Osteoblast (primary cell): ENCODE data around the gene EMSY. TPM values are rescaled to one million over a fixed set of nuclear protein-coding genes. Genes with fewer than 3 reads are reported as not detected.

Experiments used
- DNase-seq: peaks from one replicate; pipeline ENCODE4 v3.0.0; 2011; ENCODE audit warnings: low spot score, mixed read lengths; ENCODE audit not compliant: insufficient read length; ENCODE audit errors: missing footprints
- H2AFZ ChIP-seq: 2 replicates; pipeline ENCODE4 v1.6.0; 2011; ENCODE audit warnings: mild to moderate bottlenecking, low read length
- H3K27ac ChIP-seq: 2 replicates; pipeline ENCODE4 v1.5.1; 2011; ENCODE audit warnings: mild to moderate bottlenecking, low read depth, low read length, moderate library complexity
- H3K27me3 ChIP-seq: 2 replicates; pipeline ENCODE4 v1.6.0; 2012; ENCODE audit warnings: mild to moderate bottlenecking, control low read depth, inconsistent platforms, low read length, moderate library complexity; ENCODE audit not compliant: insufficient read depth
- H3K36me3 ChIP-seq: 2 replicates; pipeline ENCODE4 v1.5.1; 2011; ENCODE audit warnings: mild to moderate bottlenecking, low read length, control low read depth, moderate library complexity; ENCODE audit not compliant: insufficient read depth
- H3K4me1 ChIP-seq: 2 replicates; pipeline ENCODE4 v1.5.1; 2011; ENCODE audit warnings: mild to moderate bottlenecking, low read length, control low read depth, moderate library complexity; ENCODE audit not compliant: insufficient read depth
- H3K4me2 ChIP-seq: 2 replicates; pipeline ENCODE4 v1.6.0; 2011; ENCODE audit warnings: mild to moderate bottlenecking, low read length; ENCODE audit not compliant: insufficient read depth
- H3K4me3 ChIP-seq: fragments of 200-600 bp; sonication (generic); 3 replicates; pipeline ENCODE4 v1.5.1; 2012; ENCODE audit warnings: mild to moderate bottlenecking, low read length, inconsistent platforms; ENCODE audit not compliant: insufficient read depth
- H3K79me2 ChIP-seq: 2 replicates; pipeline ENCODE4 v1.6.0; 2012; ENCODE audit warnings: mild to moderate bottlenecking, low read length, control low read depth, inconsistent platforms; ENCODE audit not compliant: insufficient read depth
- H3K9me3 ChIP-seq: 2 replicates; pipeline ENCODE4 v1.5.1; 2011; ENCODE audit warnings: low read depth, low read length, control low read depth
- H4K20me1 ChIP-seq: 2 replicates; pipeline ENCODE4 v1.6.0; 2012; ENCODE audit warnings: mild to moderate bottlenecking, low read length, control low read depth; ENCODE audit not compliant: insufficient read depth
- CTCF ChIP-seq: IDR thresholded peaks from 2 replicates; pipeline ENCODE4 v1.5.1; 2011; ENCODE audit warnings: mild to moderate bottlenecking, low read depth, low read length, moderate library complexity; ENCODE audit errors: extremely low read depth
- total RNA-seq: library from RNA; depleted of rRNA; stranded (reverse); fragments of >200 nt; gene quantifications from 2 replicates; pipeline ENCODE4 v1.2.3, GENCODE V29; 2012

The EMSY gene
- total RNA-seq, 1 donor: 17.4 TPM

- no peak for TF ChIP-seq CTCF
These were observed 129.6 kb downstream of the EMSY start for GRCh38 chr11:76574406-76574805.

GRCh38 chr11:76574879-76575278 is 130.1 kb downstream of the EMSY start:
- H3K79me2 ChIP-seq: no peaks in the 10 kb centered on the region
- peak overlapping the region; percentile 76 for H3K27ac ChIP-seq
- peak overlapping the region; percentile 69 for H2AFZ ChIP-seq
- peaks cover 49% of the 10 kb centered on the region for H3K4me1 ChIP-seq
- no peaks in the 10 kb centered on the region for H3K9me3 ChIP-seq
- H4K20me1 ChIP-seq: no peaks in the 10 kb centered on the region
- H3K4me2 ChIP-seq: no peak overlapping the region
- TF ChIP-seq CTCF: no peak
- no peak overlapping the region for H3K4me3 ChIP-seq
- H3K27me3 ChIP-seq: no peaks in the 10 kb centered on the region
- H3K36me3 ChIP-seq: no peaks in the 10 kb centered on the region
- no peak for DNase-seq

More at GRCh38 chr11:76574406-76574805, 129.6 kb downstream of the EMSY start:
- H3K9me3 ChIP-seq: no peaks in the 10 kb centered on the region
- no peaks in the 10 kb centered on the region for H3K79me2 ChIP-seq
- H3K4me3 ChIP-seq: no peak overlapping the region
- peak overlapping the region; percentile 33 for H3K4me2 ChIP-seq
- peak; percentile 25 for DNase-seq
- no peaks in the 10 kb centered on the region for H3K27me3 ChIP-seq
- H3K4me1 ChIP-seq: peaks cover 44% of the 10 kb centered on the region
- H2AFZ ChIP-seq: peak overlapping the region; percentile 69
- H3K36me3 ChIP-seq: no peaks in the 10 kb centered on the region
- no peaks in the 10 kb centered on the region for H4K20me1 ChIP-seq
- H3K27ac ChIP-seq: peak overlapping the region; percentile 76

- peaks cover 50% of the 10 kb centered on the region for H3K4me1 ChIP-seq
- no peaks in the 10 kb centered on the region for H3K9me3 ChIP-seq
- H2AFZ ChIP-seq: peak overlapping the region; percentile 69
- H3K4me2 ChIP-seq: peak overlapping the region; percentile 39
- H3K27ac ChIP-seq: peak overlapping the region; percentile 64
- no peaks in the 10 kb centered on the region for H3K36me3 ChIP-seq
- H3K4me3 ChIP-seq: no peak overlapping the region
- no peaks in the 10 kb centered on the region for H4K20me1 ChIP-seq
- no peaks in the 10 kb centered on the region for H3K79me2 ChIP-seq
- no peaks in the 10 kb centered on the region for H3K27me3 ChIP-seq
- TF ChIP-seq CTCF: no peak
- DNase-seq: peak; percentile 91
These were observed 132.6 kb downstream of the EMSY start for GRCh38 chr11:76577226-76577920.

- Histone ChIP-seq H2AFZ (peak overlapping the region; percentile 72), H3K4me1 (peaks cover 50% of the 10 kb centered on the region), H4K20me1 (no peaks in the 10 kb centered on the region), H3K36me3 (no peaks in the 10 kb centered on the region), H3K4me3 (no peak overlapping the region), H3K27me3 (no peaks in the 10 kb centered on the region), H3K9me3 (no peaks in the 10 kb centered on the region), H3K27ac (peak overlapping the region; percentile 64), H3K79me2 (no peaks in the 10 kb centered on the region), H3K4me2 (peak overlapping the region; percentile 39)
- TF ChIP-seq CTCF: no peak
- DNase-seq: no peak
These were observed 133.3 kb downstream of the EMSY start for GRCh38 chr11:76577921-76578653.
